Femur (tissue), 1 donor: ENCODE results near the gene RPS19.

Source experiments
- DNase-seq: peaks from one replicate; pipeline ENCODE4 v3.0.0-alpha.2; 2017

The RPS19 gene

DNA sequence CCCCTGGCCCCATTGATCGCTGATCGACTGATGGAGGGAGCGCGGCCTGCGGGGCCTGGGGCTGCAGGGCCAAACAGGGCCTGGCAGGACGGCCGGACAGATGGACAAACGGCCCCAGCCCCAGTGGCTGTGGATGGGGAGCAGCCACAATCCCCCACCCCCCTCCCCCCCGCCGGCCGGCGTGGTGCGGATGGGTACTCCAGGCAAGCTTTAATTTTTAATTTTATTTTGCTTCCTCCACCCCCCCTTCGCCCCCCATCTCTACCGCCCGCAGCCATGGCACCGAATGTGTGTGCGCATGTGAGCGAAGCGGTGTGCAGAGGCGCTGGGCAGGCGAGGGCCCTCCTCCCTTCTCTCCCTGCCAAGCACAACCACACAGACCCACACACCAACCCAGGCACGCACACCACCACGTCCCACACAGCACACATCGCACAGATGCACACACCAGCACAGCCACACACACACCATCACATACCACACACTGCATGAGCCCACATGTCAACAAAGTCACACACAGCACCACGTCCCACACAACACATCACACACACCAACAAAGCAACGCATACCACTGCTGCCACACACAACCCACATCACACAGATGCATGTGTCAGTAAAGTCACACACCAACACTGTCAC lies 55.8 kb downstream of the RPS19 start:
- DNase-seq: no peak

DNA sequence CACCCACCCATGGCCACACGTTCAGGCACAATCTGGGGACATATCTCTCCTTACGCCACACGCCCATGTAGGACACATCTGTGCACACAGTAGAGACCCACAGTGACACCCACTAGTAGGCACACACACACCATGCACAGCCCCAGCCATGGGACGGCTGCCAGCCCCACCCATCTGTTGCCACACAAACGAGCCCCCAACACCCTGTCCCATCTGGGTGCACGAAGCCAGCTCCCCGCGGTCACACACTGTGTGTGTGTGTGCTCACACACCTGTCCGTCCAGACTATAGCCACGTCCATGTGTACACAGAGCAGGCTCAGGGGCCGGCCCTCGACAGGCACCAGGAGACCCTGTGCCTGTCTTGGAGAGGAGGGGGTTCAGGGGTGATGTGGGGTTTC lies 57.6 kb downstream of the RPS19 start:
- no peak for DNase-seq

DNA sequence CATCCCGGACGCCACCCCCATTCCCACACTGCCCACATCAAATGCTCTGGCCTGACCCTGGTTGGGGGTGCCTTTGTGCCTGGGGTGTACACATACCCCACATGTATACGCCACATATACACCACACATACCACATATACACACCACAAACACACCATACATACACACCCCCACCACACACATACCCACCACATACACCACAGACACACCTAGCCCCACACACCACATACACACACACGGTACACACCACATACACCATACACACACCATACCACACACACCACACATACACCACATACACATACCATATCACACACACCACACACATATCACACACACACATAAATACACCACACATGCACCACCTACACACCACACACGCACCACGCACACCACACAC lies 58.0 kb downstream of the RPS19 start:
- DNase-seq: no peak

DNA sequence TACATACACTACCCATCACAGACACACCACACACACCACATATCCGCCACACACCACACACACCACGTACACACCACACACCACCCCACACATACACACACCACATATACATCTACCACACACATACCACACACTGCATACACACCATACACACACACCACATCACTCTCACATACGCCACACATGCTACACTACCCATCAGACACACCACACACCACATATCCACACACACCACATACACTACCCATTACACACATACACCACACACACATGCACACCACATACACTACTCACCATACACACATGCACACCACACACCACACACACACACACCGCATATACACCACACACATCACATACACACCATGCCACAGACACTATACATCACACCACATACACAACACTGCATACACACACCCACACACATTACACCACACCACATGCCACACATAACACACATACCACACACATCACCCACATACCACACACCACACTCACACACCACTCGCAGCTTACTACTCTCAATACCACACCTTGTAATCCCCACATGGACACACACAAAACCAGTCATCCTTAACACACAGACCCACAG lies 58.7 kb downstream of the RPS19 start:
- DNase-seq: no peak

DNA sequence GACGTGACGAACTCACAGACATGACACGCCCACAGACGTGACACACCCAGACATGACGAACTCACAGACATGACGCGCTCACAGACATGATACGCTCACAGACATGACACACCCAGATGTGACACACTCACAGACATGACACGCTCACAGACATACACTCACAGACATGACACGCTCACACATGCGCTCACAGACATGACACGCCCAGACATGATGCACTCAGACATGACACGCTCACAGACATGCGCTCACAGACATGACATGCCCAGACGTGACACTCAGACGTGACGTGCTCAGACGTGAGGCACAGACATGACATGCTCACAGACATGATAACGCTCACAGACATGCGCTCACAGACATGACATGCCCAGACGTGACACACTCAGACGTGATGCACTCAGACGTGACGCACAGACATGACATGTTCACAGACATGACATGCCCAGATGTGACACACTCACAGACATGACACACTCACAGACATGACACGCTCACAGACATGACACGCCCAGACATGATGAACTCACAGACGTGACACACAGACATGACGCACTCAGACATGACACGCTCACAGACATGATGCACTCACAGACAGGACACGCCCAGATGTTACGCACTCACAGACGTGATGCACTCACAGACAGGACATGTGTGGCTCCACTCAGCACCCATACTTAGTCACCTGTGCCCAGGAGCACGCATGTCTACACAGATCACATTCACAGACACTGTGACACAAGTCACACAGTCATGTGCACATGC lies 60.1 kb downstream of the RPS19 start:
- DNase-seq: no peak

DNA sequence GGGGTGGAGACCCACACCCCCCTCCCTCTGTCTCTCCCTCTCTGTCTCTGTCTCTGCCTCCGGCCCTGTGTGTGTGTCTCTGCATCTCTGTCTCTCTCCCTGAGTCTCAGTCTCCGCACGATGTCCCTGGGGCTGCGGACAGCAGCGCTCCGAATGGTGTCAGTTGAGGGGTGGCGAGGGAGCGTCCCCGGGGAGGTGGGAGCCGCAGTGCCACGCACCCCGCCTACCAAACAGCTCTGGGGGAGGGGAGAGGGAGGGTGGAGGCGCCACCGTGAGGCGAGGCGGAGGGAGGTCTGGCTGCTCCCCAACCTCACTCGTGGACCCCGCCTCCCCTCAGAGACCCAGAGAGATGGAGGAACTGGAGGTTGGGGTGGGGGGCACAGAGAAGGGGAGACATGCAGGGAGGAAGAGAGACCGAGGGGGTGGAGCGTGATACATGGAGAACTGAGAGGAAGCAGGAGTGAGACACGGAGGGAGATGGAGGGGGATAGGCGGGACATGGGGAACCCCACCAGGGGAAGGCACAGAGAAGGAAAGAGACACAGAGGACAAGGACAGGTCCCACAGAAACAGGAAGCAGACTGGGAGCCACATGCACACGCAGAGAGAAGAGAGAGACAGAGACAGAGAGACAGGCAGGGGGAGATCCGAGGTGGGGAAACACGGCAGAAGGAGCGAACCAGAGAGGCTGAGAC lies 61.0 kb downstream of the RPS19 start:
- no peak for DNase-seq

DNA sequence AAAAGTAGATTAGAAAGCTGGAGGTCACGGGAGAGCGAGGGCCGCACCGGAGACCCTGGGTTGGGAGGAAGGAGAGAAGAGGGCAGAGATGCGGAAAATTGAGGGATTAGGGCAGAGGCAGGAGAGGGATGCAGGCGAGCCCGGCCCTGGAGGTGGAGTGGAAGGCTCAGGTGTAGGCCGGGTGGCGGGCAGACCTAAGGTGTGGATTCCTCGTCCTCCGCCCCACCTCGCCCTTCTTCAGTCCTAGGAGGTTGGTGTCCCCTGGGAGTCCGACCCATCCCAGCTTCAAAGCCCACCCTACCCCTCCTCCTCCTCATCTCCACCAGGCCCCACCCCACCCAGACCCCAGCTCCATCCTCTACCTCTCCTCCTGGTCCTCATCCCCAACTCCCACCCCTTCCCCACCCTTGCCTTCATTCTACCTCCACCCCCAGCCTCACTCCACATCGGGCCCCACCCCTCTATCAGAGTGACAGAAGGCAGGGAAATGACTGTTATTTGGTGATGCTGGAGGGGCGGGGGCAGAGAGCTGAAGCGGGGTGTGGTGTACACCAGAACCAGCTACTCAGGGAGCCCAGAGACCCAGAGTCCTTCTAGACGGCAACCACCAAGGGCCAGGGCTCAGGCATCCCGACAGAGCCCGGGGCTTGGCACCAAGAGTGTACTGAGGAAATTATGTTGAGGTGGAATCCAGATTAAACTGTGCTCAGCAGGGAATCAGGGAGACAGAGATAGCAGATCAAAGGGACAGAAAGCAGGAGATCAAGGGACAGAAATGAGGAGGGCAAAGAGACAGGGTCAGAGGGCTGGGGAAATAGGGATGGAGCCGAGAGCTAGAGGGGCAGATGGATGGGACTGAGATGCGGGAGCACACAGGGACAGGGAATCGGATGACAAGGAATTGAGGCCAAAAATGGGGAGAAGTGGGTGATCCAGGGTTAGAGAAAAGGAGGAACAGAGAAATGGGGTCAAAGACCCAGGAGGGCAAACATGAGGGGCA lies 61.8 kb downstream of the RPS19 start:
- no peak for DNase-seq
